ENCODE measurements around the gene INPP1.
"Not testable (repeated sequence)": the region's sequence is repeated elsewhere in the genome, so short reads cannot be mapped to it uniquely, and the experiment has no call there.

Gene INPP1

GRCh38 chr2:190311893-190312634, 31.3 kb upstream of the INPP1 start:
- no peak for DNase-seq (ENCODE audit: low read depth)
- no peak for TF ChIP-seq CTCF (IDR thresholded peaks at IDR 0.05; ENCODE audit: insufficient read depth, low read depth, low read length, missing control alignments)
- H3K4me3 ChIP-seq (ENCODE audit: low read length), result no peak overlapping the region

- DNase-seq (ENCODE audit: low read depth), result peak; percentile 43
- H3K4me3 ChIP-seq (ENCODE audit: low read length), result not testable (repeated sequence)
Measured at GRCh38 chr2:190312635-190313025, 30.8 kb upstream of the INPP1 start.

- no peak overlapping the region for H3K4me3 ChIP-seq (ENCODE audit: low read length)
- DNase-seq (ENCODE audit: low read depth), result no peak
- no peak for TF ChIP-seq CTCF (IDR thresholded peaks at IDR 0.05; ENCODE audit: insufficient read depth, low read depth, low read length, missing control alignments)
Measured at GRCh38 chr2:190313880-190314279, 29.5 kb upstream of the INPP1 start.

GRCh38 chr2:190315273-190315672, 28.1 kb upstream of the INPP1 start:
- no peak overlapping the region for H3K4me3 ChIP-seq (ENCODE audit: low read length)
- no peak for TF ChIP-seq CTCF (IDR thresholded peaks at IDR 0.05; ENCODE audit: insufficient read depth, low read depth, low read length, missing control alignments)
- DNase-seq (ENCODE audit: low read depth), result no peak

GRCh38 chr2:190318514-190318913, 24.9 kb upstream of the INPP1 start:
- DNase-seq (ENCODE audit: low read depth), result peak; percentile 47
- peak overlapping the region; percentile 85 for H3K4me3 ChIP-seq (ENCODE audit: low read length)
- TF ChIP-seq CTCF (IDR thresholded peaks at IDR 0.05; ENCODE audit: insufficient read depth, low read depth, low read length, missing control alignments), result no peak

- H3K4me3 ChIP-seq (ENCODE audit: low read length), result peak overlapping the region; percentile 85
- TF ChIP-seq CTCF (IDR thresholded peaks at IDR 0.05; ENCODE audit: insufficient read depth, low read depth, low read length, missing control alignments), result no peak
- peak; percentile 25 for DNase-seq (ENCODE audit: low read depth)
Measured at GRCh38 chr2:190318931-190319554, 24.3 kb upstream of the INPP1 start.

GRCh38 chr2:190319555-190320498, 23.6 kb upstream of the INPP1 start, which contains the start of gene HIBCH:
Gene HIBCH, minus strand, starts transcription at chr2:190319826. Its CDS starts 76 bp downstream, at chr2:190319750.
- peak; percentile 99 for DNase-seq (ENCODE audit: low read depth)
- H3K4me3 ChIP-seq (ENCODE audit: low read length), result peak within 1 kb of the TSS; percentile 85

More at GRCh38 chr2:190319555-190320498, 23.6 kb upstream of the INPP1 start, which contains the start of gene HIBCH:
- TF ChIP-seq CTCF (IDR thresholded peaks at IDR 0.05; ENCODE audit: insufficient read depth, low read depth, low read length, missing control alignments), result peak; percentile 84

All from epithelial cell of esophagus (primary cell).